ENCODE measurements around the gene GRPR. TPM values are rescaled to one million over a fixed set of nuclear protein-coding genes. Genes with fewer than 3 reads are reported as not detected.

Gene GRPR
- under 1 TPM; 0.14 to 0.15 TPM for total RNA-seq
- long read RNA-seq, result 0 reads

DNA sequence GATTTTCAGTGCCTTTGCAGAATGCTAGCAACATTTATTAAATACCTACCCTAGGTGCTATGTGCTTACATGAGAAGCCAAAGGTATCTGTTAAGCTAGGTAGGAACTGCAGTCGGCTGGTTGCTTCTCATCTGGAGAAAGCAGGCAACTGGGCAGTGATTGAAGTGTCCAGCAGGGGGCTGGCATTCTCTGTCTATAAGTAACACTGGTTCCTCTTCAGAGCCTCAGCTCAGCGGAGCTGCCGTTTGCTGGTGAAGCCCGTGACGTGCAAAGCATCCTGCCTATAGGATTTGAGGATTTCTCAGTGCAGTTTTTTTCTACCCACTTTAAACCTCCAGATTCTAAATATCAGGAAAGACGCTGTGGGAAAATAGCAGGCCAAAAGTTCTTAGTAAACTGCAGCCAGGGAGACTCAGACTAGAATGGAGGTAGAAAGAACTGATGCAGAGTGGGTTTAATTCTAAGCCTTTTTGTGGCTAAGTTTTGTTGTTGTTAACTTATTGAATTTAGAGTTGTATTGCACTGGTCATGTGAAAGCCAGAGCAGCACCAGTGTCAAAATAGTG, at the start of gene GRPR:
TSS of gene GRPR (plus strand) at position 344 of the 565 bp plus-strand sequence. CDS start 389 bp downstream, outside the sequence.
- ATAC-seq, result peak; percentile 99
- intact Hi-C loops (cut with DNase I, micrococcal nuclease), result no loop called here

DNA sequence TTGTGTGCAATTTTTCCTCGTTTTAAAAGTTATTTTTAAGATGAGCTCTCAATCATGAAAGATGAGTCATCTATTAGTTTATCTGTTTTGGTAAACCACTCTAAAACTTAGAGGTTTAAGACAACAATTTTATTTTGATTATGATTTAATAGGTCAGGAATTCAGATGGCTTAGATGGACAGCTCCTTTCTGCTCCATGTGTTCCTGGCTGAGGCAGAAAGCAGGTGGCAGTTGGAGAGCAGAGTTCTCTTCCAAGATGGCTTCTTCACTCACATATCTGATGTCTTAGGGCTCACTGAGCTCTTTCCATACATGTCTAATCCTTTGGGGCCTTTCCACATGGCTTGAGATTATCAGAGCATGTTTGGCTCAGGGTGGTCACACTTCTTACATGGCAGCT, 48.3 kb upstream of the GRPR start:
- no peak for ATAC-seq
- intact Hi-C loops (cut with DNase I, micrococcal nuclease), result no loop called here
- DNase-seq, result no peak

More for the DNA sequence above, at the start of gene GRPR:
- peak; percentile 71 to 83 for DNase-seq

GRCh38 chrX:16076834-16077233, 46.5 kb upstream of the GRPR start:
- intact Hi-C loops (cut with DNase I, micrococcal nuclease), result no loop called here
- DNase-seq, result no peak

GRCh38 chrX:16077811-16078210, 45.6 kb upstream of the GRPR start:
- ATAC-seq (no peak), DNase-seq (no peak)
- intact Hi-C loops (cut with DNase I, micrococcal nuclease), result no loop called here

More at GRCh38 chrX:16076834-16077233, 46.5 kb upstream of the GRPR start:
- ATAC-seq, result no peak

DNA sequence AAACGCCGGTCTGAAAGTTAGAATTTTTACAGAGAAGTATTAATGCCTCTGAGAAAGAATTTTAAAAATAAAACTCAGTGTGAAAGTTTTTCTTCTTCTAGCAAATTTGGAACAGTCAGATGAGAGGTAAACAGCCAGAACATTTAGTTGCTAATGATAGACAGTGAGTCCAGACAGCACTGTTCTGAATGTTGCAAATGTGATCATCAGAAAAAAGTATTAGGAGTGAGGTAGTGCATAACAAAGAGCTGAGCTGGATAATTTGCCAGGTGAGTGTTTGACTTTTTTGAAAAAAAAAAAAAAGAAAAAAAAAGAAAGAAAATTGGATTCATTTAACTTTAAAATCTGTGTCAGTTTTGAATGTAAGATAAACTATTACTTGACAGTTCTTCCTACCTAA, 42.0 kb upstream of the GRPR start:
- intact Hi-C loops (cut with DNase I, micrococcal nuclease), result no loop called here
- ATAC-seq (no peak), DNase-seq (no peak)

GRCh38 chrX:16082470-16083085, 40.8 kb upstream of the GRPR start:
- DNase-seq (no peak), ATAC-seq (no peak)
- intact Hi-C loops (cut with DNase I, micrococcal nuclease), result no loop called here

- intact Hi-C loops (cut with DNase I, micrococcal nuclease), result no loop called here
- no peak for ATAC-seq
- DNase-seq, result no peak
Measured at GRCh38 chrX:16087076-16087475, 36.3 kb upstream of the GRPR start.

DNA sequence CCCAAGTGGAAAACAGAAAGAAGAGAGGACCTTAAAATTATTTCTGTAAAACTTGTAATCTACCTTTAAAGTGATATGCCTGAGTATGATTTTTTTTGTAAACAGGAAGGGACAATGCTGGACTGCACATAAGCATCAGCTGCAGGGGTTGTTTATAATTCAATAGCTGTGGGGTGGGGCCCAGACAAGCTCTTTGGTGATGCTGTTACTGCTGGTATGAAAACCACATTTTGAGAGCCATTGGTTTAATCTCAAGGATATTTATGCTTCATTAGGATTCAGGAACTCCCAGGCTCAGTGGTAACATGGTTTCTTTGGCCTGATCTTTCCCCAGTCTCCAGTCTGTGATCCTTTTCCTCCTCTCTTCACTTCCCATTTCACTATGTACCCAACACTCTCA, 34.3 kb upstream of the GRPR start:
- no peak for DNase-seq
- intact Hi-C loops (cut with DNase I, micrococcal nuclease), result no loop called here
- ATAC-seq, result no peak

- ATAC-seq, result no peak
- intact Hi-C loops (cut with DNase I, micrococcal nuclease), result no loop called here
- no peak for DNase-seq
Measured at GRCh38 chrX:16096141-16096540, 27.2 kb upstream of the GRPR start.

GRCh38 chrX:16100673-16101072, 22.7 kb upstream of the GRPR start:
- intact Hi-C loops (cut with DNase I, micrococcal nuclease), result no loop called here
- no peak for ATAC-seq
- no peak for DNase-seq

DNA sequence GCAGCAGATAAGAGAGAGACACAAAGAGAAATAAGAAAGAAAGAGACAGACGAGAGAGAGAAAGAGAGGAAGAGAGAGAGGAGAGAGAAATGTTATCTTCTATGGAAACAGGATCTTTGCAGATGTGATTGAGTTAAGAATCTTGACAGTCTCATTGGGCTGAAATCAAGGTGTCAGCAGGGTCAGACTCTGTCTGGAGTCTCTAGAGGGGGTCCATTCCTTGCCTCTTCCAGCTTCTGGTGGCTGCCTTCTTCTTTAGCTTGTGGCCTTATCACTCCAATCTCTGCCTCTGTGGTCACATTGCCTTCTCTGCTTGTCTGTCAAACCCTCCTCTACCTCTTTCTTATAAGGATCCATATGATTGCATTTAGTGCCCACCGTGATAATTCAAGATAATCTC, 21.8 kb upstream of the GRPR start:
- intact Hi-C loops (cut with DNase I, micrococcal nuclease), result no loop called here
- no peak for ATAC-seq
- DNase-seq, result no peak

- ATAC-seq, result no peak
- intact Hi-C loops (cut with DNase I, micrococcal nuclease), result no loop called here
- DNase-seq, result no peak
Measured at GRCh38 chrX:16103625-16104024, 19.7 kb upstream of the GRPR start.

- ATAC-seq, result no peak
- no peak for DNase-seq
- intact Hi-C loops (cut with DNase I, micrococcal nuclease), result no loop called here
Measured at GRCh38 chrX:16112428-16112827, 10.9 kb upstream of the GRPR start.

- DNase-seq, result no peak
- ATAC-seq, result no peak
- intact Hi-C loops (cut with DNase I, micrococcal nuclease), result no loop called here
Measured at GRCh38 chrX:16113978-16114565, 9.3 kb upstream of the GRPR start.

GRCh38 chrX:16114611-16115010, 8.8 kb upstream of the GRPR start:
- DNase-seq (no peak), ATAC-seq (no peak)
- intact Hi-C loops (cut with DNase I, micrococcal nuclease), result no loop called here

- intact Hi-C loops (cut with DNase I, micrococcal nuclease), result no loop called here
- ATAC-seq, result no peak
- DNase-seq, result no peak
Measured at GRCh38 chrX:16119353-16120220, 3.8 kb upstream of the GRPR start.

GRCh38 chrX:16120431-16120830, 2.9 kb upstream of the GRPR start:
- intact Hi-C loops (cut with DNase I, micrococcal nuclease), result no loop called here
- ATAC-seq (no peak), DNase-seq (no peak)

DNA sequence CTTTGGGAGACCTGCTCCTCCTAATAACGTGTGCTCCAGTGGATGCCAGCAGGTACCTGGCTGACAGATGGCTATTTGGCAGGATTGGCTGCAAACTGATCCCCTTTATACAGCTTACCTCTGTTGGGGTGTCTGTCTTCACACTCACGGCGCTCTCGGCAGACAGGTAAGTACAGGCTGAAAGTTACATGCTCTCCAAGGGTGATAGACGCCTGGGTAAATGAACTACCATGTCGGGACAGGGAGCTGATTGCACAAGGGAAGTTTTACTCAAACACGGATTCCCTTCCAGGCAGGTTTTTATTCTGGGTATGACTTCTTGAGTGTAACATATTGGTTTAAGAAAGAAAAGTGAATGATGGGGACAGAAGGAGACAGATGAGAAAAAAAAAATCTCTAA, 836 bp downstream of the GRPR start:
- ATAC-seq, result no peak
- intact Hi-C loops (cut with DNase I, micrococcal nuclease), result no loop called here
- no peak for DNase-seq

- ATAC-seq (no peak), DNase-seq (no peak)
Measured at GRCh38 chrX:16125520-16126149, 2.3 kb downstream of the GRPR start.

More at GRCh38 chrX:16125520-16126149, 2.3 kb downstream of the GRPR start:
- intact Hi-C loops (cut with DNase I, micrococcal nuclease), result no loop called here

Measured in left colon (tissue), 2 donors.